ENCODE data around the gene ITPR1.

The ITPR1 gene

DNA sequence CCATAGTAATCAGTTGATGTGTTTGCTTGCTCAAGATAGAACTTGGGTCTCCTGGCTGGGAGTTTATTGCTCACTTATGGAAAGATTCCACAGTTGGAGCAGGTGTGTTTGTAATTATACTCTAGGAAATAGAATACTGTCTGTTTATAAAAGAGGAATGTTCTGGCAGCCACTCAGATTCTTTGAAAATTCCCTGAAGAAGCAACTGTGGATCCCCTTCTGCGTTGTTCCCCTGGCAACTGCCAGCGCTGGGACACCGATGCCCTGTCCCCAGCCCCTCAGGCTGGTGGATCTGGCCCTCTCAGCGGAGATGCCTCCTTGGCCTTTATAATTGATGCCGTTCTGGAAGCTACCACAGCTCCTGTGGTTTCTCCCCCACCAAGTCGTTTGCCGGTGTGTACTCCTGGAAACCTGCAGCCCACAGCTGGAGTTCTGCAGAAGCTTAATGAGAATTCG is 225.9 kb downstream of the ITPR1 start:
- no peak for TF ChIP-seq ZNF274 (IDR thresholded peaks at IDR 0.05; ENCODE audit: low read depth, low read length)
- H3K4me3 ChIP-seq (ENCODE audit: low read length), result no peak overlapping the region

DNA sequence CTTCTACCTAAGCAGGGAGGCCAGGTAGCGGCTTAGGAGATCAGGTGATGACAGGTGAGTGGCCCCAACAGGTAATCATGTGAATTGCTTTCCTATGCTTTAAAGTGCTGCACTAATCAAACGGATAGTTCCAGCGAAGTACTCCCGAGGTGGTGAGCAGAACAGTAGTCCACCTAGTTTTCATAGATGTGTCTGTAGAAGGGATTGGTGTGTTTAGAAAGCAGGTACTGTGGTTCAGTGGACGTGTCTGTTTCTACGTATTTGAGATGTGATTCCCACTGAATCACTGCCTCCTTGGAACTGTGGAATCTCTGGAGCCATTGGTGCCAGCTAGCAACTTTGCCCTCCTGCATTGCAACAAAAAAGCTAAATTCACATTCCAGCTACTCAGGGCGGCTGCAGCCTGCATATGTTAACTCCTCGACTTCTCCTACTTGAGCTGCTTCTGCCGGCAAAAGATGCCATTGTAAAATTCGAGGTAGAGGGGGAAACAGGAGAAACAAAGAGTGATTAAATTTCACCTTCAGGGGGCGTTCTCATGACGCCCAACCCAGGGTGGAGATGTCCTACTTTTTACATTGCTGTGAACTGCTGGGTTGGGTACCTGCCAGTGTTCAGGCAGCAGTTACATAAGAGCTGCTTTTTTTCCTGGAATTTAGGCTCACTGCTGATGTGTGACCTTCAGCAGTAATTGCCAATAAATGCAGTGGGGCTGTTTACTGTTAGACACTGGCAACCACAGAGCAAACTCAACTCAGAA is 227.3 kb downstream of the ITPR1 start:
- TF ChIP-seq ZNF274 (IDR thresholded peaks at IDR 0.05; ENCODE audit: low read depth, low read length), result no peak
- H3K4me3 ChIP-seq (ENCODE audit: low read length), result no peak overlapping the region

DNA sequence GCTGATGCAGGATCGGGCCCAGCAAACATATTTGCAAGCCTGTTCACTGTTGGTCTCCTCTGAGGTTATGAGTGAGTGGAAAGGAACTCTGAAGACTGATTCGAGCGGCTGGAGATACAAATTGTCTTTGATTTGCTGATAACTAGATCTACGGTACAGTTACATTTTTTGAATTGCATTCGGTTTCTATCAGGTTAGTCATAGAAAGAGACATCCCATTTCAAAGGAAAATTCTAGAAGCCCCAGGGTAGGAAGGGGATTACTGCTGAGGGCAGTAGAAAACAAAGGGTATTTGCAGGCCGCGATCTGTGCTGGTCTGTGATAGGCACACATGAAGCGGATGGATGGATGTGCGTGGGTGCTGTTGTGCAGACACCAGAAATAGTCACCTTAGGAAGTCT is 228.4 kb downstream of the ITPR1 start:
- no peak overlapping the region for H3K4me3 ChIP-seq (ENCODE audit: low read length)
- TF ChIP-seq ZNF274 (IDR thresholded peaks at IDR 0.05; ENCODE audit: low read depth, low read length), result no peak

DNA sequence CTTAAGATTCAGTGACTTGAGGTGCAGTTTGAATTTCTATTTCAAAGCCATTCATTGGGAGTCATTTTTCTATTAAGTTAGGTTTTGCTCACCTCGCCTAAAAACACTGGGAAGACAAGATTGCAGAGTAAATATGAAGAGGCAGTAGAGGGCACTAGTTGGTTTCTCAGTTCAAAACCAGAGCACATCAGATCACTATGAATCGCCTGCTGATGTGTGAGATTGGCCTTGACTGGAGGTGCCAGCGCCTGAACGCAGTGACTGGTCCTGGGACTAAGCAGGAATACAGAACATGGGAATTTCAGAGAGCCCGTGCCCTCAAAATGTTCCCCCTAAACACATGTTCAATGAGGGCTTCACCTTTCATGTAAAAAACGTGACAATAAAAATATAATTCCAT is 229.0 kb downstream of the ITPR1 start:
- no peak for TF ChIP-seq ZNF274 (IDR thresholded peaks at IDR 0.05; ENCODE audit: low read depth, low read length)
- no peak overlapping the region for H3K4me3 ChIP-seq (ENCODE audit: low read length)

DNA sequence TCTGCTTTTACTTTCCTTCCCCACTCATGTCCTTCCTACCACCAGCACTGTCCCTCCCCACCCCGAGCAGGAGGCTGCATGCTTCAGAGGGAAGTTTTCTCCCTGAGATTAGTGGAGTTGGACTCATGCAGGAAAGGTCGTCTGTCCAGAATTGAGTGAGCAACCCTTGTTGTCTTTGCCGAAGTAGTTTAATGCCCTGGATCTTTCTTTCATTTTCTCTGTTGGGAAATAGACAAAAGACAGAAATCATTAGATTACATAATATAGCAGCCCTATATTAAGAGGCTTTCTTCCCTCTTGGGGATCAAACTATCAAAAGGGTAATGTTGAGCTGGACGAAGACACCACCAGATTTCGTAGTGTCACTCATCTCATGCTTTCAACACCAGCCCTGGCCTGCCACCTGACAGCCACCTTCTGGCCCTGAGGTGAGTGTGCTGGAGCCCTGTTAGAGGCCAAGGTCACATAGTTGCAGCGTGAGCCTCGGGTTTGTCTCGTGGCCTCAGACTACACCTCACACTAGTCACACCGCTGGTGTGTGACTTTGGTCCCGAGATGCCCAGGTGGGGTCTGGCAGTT is 231.0 kb downstream of the ITPR1 start:
- no peak overlapping the region for H3K4me3 ChIP-seq (ENCODE audit: low read length)
- no peak for TF ChIP-seq ZNF274 (IDR thresholded peaks at IDR 0.05; ENCODE audit: low read depth, low read length)

DNA sequence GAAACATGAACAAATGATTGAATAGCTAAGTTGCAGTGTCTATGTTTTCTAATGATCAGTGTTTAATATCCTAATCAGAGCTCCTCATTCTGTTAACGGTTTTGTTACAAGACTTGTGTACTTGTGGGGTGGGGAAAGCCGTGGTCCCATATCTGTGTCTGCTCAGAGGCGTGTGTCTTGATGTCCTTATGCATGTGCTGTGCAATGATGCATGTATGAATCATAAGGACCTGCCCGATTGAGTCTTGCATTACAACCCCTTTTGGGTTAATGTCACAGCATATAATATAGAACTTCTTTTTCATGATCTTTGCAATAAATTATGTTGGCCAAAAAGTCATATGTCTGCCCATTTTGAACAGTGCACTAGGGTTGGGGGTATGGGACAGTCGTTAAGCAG is 233.4 kb downstream of the ITPR1 start:
- no peak overlapping the region for H3K4me3 ChIP-seq (ENCODE audit: low read length)
- TF ChIP-seq ZNF274 (IDR thresholded peaks at IDR 0.05; ENCODE audit: low read depth, low read length), result no peak

DNA sequence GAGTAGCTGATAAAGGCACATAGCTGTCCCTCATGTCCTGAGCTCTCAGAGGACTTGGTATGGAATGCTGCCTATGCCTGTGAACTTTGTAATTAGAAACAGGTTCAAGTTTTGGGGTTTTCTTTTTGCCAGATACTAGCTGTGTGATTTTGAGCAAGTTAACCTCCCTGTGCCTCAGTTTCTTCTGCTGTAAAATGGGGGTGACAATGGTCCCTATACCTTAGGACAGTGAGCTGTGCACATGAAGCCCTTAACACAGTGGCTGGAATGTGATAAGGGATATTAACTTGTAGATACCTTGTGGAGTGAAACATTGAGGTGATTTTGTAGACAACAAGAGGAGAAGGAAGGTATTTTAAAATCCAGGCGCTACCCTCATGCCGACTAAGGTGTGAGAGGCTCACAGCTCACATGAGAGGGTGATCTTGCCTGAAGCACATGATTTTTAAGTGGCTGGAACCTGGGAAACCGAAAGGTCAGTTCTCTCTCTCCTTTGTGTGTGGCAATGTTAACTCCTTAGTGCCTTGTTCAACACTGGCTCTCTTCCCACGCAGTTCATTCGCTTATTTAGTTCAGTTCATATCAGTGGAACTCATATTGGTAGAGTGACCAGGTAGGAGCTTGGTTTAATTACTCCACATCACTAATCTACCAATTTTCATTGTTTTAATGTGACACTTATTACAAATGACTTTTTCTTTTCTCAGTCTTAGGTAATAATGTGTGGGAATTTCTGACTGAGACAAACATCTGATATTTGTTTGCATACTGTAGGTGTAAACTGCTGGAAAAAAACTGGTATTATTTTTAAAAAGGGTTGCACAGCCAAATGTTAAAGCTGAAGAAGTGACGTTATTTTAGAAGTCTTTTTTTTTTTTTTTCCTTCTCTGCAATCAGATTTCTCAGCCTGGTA is 236.2 kb downstream of the ITPR1 start:
- no peak overlapping the region for H3K4me3 ChIP-seq (ENCODE audit: low read length)
- TF ChIP-seq ZNF274 (IDR thresholded peaks at IDR 0.05; ENCODE audit: low read depth, low read length), result no peak

DNA sequence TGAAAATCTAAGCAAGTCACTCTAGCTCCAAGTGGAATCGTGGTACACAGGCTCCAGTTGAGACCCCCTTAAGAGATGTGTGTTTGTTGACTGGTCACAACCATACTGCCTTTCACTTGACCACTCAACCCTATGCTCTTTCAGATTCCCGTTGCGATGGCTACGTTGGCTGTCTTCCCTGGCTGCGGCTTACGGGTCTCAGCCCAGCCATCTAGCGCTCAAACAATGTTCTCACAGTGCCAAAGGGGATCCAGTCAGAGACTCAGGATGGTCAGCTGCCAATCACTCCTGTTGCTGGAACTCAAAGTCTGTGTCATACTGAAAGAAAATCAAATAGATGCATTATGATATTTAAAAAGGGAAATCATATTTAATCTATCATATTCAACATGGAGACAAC is 237.6 kb downstream of the ITPR1 start:
- H3K4me3 ChIP-seq (ENCODE audit: low read length), result no peak overlapping the region
- TF ChIP-seq ZNF274 (IDR thresholded peaks at IDR 0.05; ENCODE audit: low read depth, low read length), result no peak

DNA sequence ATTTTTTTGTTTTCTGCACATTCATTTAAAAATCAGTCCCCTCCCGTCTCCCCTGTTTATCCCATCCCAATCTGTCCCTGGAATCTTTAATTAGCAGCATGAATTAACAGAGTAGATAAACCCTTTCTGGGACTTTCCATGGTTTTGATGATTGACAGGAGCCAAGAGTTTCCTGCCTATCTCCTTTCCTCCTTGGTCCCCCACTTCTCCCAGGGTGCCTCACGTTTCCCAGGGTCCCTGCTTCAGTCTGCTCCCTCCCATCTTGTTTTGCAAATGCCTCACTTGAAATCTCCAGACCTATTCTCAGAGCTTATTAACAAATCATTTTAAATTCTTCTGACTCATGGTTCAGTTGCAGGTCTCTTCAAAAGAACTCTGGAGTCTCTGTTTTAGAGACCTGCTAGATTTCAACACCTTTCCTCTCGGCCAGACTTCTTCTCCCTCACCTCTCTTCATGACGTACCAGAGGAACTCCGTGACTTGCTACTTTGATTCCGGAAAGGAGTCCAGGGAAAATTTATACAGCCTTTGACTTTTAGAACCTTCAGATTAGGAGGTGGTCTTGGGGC is 238.5 kb downstream of the ITPR1 start:
- no peak overlapping the region for H3K4me3 ChIP-seq (ENCODE audit: low read length)
- TF ChIP-seq ZNF274 (IDR thresholded peaks at IDR 0.05; ENCODE audit: low read depth, low read length), result no peak

DNA sequence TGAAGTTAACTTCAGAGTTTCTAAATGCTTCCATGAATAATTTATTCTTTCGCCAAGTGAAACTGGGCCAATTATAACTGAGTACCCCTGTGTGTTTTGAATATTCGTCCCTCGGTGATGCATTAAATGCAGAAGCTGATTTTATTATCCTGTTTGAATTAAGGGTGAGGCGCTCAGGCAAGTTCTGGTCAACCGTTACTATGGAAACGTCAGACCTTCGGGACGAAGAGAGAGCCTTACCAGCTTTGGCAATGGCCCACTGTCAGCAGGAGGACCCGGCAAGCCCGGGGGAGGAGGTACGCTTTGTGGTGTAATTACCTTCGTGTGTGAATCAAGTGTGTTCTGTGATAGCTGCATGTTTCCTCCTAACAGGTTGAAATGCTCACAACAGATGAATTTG is 239.8 kb downstream of the ITPR1 start:
- TF ChIP-seq ZNF274 (IDR thresholded peaks at IDR 0.05; ENCODE audit: low read depth, low read length), result no peak
- H3K4me3 ChIP-seq (ENCODE audit: low read length), result no peak overlapping the region

DNA sequence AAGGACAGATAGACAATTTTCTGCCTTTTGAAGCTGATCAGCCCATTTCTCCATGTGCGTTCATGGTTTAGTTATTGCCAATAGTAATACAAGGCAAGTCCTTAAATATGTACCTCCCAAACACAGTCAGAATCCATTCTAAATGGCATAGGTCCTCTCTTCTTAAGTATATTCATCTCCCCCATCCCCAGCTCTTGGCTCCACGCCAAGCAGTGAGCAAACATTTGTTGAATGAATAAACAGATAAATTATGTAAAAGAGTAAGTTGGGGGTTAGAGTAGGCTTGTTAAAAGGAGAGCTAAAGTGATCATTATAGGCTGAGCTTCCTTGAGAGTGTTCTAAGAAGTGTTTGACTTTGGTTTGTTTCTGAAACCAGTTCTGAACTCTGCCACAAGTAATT is 241.3 kb downstream of the ITPR1 start:
- no peak for TF ChIP-seq ZNF274 (IDR thresholded peaks at IDR 0.05; ENCODE audit: low read depth, low read length)
- no peak overlapping the region for H3K4me3 ChIP-seq (ENCODE audit: low read length)

DNA sequence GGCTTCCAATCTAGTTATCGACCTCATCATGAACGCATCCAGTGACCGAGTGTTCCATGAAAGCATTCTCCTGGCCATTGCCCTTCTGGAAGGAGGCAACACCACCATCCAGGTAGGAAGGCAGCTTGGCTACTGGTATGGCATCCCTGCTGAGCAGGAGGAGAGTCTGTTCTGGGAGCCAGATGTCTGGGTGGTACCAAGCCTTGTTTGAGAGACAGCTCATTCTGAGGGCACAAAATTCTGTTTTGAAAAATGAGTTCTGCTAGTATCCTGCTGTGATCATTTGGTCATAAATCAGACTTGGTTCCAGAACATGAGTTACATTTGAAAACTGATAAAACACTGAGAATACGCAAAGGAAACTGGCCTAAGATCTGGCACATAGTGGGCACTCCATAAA is 242.1 kb downstream of the ITPR1 start:
- TF ChIP-seq ZNF274 (IDR thresholded peaks at IDR 0.05; ENCODE audit: low read depth, low read length), result no peak
- H3K4me3 ChIP-seq (ENCODE audit: low read length), result no peak overlapping the region

DNA sequence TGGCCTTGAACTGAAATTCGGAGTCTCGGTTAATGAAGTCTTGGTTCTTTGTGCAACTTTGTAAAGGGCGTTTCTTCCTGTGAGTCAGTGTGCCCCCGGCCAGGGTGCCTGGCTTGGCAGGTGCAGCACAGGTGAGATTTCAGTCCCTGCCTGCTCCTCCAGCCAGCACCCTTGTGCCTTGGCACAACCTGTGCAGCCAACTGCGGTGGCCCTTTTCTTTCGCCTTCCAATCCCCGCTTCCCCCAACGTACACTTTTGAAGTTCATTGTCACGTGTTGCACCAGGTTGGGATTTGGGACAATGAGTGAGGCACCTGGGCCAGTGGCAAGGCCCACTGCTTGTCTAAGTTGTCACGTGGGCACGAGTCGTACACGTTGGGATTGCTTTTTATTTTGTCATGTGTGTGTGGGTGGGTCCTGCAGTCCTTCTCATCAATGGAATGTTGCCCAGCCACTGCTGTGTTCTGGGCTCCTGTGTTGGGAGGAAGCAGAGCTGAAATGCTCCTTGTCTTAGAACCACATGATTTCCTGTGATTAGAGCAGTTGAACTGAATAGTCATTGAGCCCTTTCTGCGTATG is 243.2 kb downstream of the ITPR1 start:
- no peak overlapping the region for H3K4me3 ChIP-seq (ENCODE audit: low read length)
- no peak for TF ChIP-seq ZNF274 (IDR thresholded peaks at IDR 0.05; ENCODE audit: low read depth, low read length)

DNA sequence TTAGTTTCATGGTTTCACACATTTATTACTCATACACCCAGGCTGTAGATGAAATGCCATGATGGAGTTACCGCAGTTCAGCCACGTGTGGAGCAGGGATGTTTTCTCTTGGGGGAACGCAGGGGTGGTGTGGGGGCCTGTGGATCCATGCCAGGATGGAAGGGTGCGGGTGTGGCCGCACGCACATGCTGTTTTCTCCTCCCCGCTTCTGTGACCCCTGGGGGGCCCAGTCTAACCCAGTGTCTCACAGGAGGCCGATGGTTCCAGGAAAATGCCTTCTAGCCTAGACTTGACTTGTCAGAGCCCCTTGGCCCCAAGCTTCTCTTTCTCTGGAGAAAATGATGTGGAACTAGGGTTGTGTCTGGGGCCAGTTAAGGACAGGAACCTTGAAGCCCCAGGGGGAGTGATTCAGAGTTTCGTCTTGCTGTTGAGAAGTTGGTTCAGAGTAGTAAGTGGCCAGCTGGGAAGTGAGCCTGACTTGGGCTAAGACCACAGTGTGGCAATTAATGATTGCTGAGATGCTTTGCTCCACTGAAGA is 245.7 kb downstream of the ITPR1 start:
- no peak for TF ChIP-seq ZNF274 (IDR thresholded peaks at IDR 0.05; ENCODE audit: low read depth, low read length)
- H3K4me3 ChIP-seq (ENCODE audit: low read length), result no peak overlapping the region
